ENCODE results near the gene SCT. TPM values are rescaled to one million over a fixed set of nuclear protein-coding genes. Genes with fewer than 3 reads are reported as not detected.

The SCT gene
- total and polyA plus RNA-seq, 4 donors: not detected

GRCh38 chr11:603154-603553 lies 23.8 kb downstream of the SCT start:
- 71% methylated on average over 13 of the region's 13 CpGs for whole genome bisulfite sequencing
- H3K9me3 ChIP-seq (ENCODE audit: control insufficient read depth in 4 of 4, low read length in 3 of 4): no peaks in the 10 kb centered on the region
- no peak overlapping the region for H3K27ac ChIP-seq (ENCODE audit: low read depth in 1 of 2, low read length in 2 of 2)
- H3K4me3 ChIP-seq (ENCODE audit: low read depth in 1 of 3, low read length in 3 of 3): no peak overlapping the region
- H3K4me1 ChIP-seq (ENCODE audit: control insufficient read depth in 4 of 4, insufficient read depth in 4 of 4, low read length in 3 of 4): peaks cover 6 to 37% (median 12%) of the 10 kb centered on the region in 4 donors
- no peak overlapping the region for H3K9ac ChIP-seq (ENCODE audit: low read depth in 1 of 2, low read length in 2 of 2)
- H3K27me3 ChIP-seq (ENCODE audit: control insufficient read depth in 4 of 4, insufficient read depth in 4 of 4, low read length in 3 of 4): no peaks in the 10 kb centered on the region
- peaks cover 31 to 71% (median 47%) of the 10 kb centered on the region in 4 donors for H3K36me3 ChIP-seq (ENCODE audit: control insufficient read depth in 4 of 4, insufficient read depth in 3 of 4, low read depth in 1 of 4, low read length in 3 of 4)
- DNase-seq (ENCODE audit: low spot score): no peak
- TF ChIP-seq RXRA (IDR thresholded peaks at IDR 0.05) (peak; percentile 41 to 54), HNF4A (conservative IDR thresholded peaks at IDR 0.05) (peak; percentile 46 to 61), MAX (IDR thresholded peaks at IDR 0.05) (no peak), SP1 (IDR thresholded peaks at IDR 0.05) (peak; percentile 17), EGR1 (IDR thresholded peaks at IDR 0.05; ENCODE audit: low read depth in 2 of 2) (no peak)

GRCh38 chr11:601573-602245 lies 25.3 kb downstream of the SCT start:
- peaks cover 23 to 69% (median 46%) of the 10 kb centered on the region in 4 donors for H3K36me3 ChIP-seq (ENCODE audit: control insufficient read depth in 4 of 4, insufficient read depth in 3 of 4, low read depth in 1 of 4, low read length in 3 of 4)
- 93% methylated on average over 23 of the region's 23 CpGs for WGBS

More at GRCh38 chr11:601573-602245, 25.3 kb downstream of the SCT start:
- Histone ChIP-seq H3K9me3 (ENCODE audit: control insufficient read depth in 4 of 4, low read length in 3 of 4) (no peaks in the 10 kb centered on the region), H3K27ac (ENCODE audit: low read depth in 1 of 2, low read length in 2 of 2) (no peak overlapping the region), H3K9ac (ENCODE audit: low read depth in 1 of 2, low read length in 2 of 2) (no peak overlapping the region), H3K4me1 (ENCODE audit: control insufficient read depth in 4 of 4, insufficient read depth in 4 of 4, low read length in 3 of 4) (peaks cover 6 to 25% (median 6%) of the 10 kb centered on the region in 4 donors), H3K4me3 (ENCODE audit: low read depth in 1 of 3, low read length in 3 of 3) (no peak overlapping the region), H3K27me3 (ENCODE audit: control insufficient read depth in 4 of 4, insufficient read depth in 4 of 4, low read length in 3 of 4) (no peaks in the 10 kb centered on the region)
- TF ChIP-seq MAX (IDR thresholded peaks at IDR 0.05) (no peak), CTCF (IDR thresholded peaks at IDR 0.05; ENCODE audit: low read depth, low read length, missing input control) (no peak), GABPA (IDR thresholded peaks at IDR 0.05 in 1 of 2, conservative IDR thresholded peaks at IDR 0.05 in 1 of 2) (no peak), NR2F2 (IDR thresholded peaks at IDR 0.05) (no peak), RAD21 (IDR thresholded peaks at IDR 0.05) (no peak), JUND (IDR thresholded peaks at IDR 0.05) (no peak), HNF4G (IDR thresholded peaks at IDR 0.05) (no peak), ZBTB33 (IDR thresholded peaks at IDR 0.05) (no peak), FOXA2 (IDR thresholded peaks at IDR 0.05) (no peak), SP1 (IDR thresholded peaks at IDR 0.05) (no peak), ATF3 (IDR thresholded peaks at IDR 0.05) (no peak), TAF1 (conservative IDR thresholded peaks at IDR 0.05) (no peak), REST (IDR thresholded peaks at IDR 0.05) (no peak), HNF4A (conservative IDR thresholded peaks at IDR 0.05) (no peak), YY1 (IDR thresholded peaks at IDR 0.05) (no peak), RXRA (IDR thresholded peaks at IDR 0.05) (no peak), EGR1 (IDR thresholded peaks at IDR 0.05; ENCODE audit: low read depth in 2 of 2) (no peak)
- no peak for DNase-seq (ENCODE audit: low spot score)
